Esophagus mucosa (tissue), 1 donor: ENCODE data around the gene ANKRD28. TPM values are rescaled to one million over a fixed set of nuclear protein-coding genes. Genes with fewer than 3 reads are reported as not detected.
"Not testable (repeated sequence)": the region's sequence is repeated elsewhere in the genome, so short reads cannot be mapped to it uniquely, and the experiment has no call there.

Experiments used
- ATAC-seq: fragments of 200-7000 bp; cut with Tn5 transposase; one replicate; pipeline ENCODE4 v1.9.1; 2020
- total RNA-seq: library from RNA; stranded (reverse); gene quantifications from one replicate; pipeline ENCODE4 v1.2.4, GENCODE V29; 2023
- donor health status: DM: yes; HTN: yes; CAD: no.

The ANKRD28 gene
- total RNA-seq, 1 donor from 2014 or later, result 29.2 TPM

GRCh38 chr3:15633766-15634598 is 163.8 kb downstream of the ANKRD28 start:
- ATAC-seq, result no peak

GRCh38 chr3:15633159-15633558 is 164.6 kb downstream of the ANKRD28 start:
- no peak for ATAC-seq

GRCh38 chr3:15632212-15632580 is 165.6 kb downstream of the ANKRD28 start:
- ATAC-seq, result no peak

- ATAC-seq, result no peak
Observed at GRCh38 chr3:15631426-15632211, 166.2 kb downstream of the ANKRD28 start.

GRCh38 chr3:15630646-15631350 is 167.0 kb downstream of the ANKRD28 start:
- no peak for ATAC-seq

GRCh38 chr3:15629860-15630597 is 167.8 kb downstream of the ANKRD28 start:
- ATAC-seq, result peak; percentile 96

- ATAC-seq, result no peak
Observed at GRCh38 chr3:15628967-15629366, 168.8 kb downstream of the ANKRD28 start.

GRCh38 chr3:15623535-15624440 is 174.0 kb downstream of the ANKRD28 start:
- ATAC-seq, result no peak

- not testable (repeated sequence) for ATAC-seq
Observed at GRCh38 chr3:15619659-15620464, 177.9 kb downstream of the ANKRD28 start.

Other genes with a start within 250 kb of the ANKRD28 start
- gene HACL1, start 196.4 kb downstream of the ANKRD28 start, total RNA-seq, result 9.6 TPM
- gene BTD, start 196.2 kb downstream of the ANKRD28 start, total RNA-seq, result 8.3 TPM